ENCODE data around the gene PLCH2.

The PLCH2 gene

GRCh38 chr1:2477309-2477708 lies 1.2 kb downstream of the PLCH2 start:
- no peak for DNase-seq (ENCODE audit: low read depth in 2 of 2)

- DNase-seq (ENCODE audit: low read depth in 2 of 2): no peak
Measured at GRCh38 chr1:2477791-2478499, 1.9 kb downstream of the PLCH2 start.

DNA sequence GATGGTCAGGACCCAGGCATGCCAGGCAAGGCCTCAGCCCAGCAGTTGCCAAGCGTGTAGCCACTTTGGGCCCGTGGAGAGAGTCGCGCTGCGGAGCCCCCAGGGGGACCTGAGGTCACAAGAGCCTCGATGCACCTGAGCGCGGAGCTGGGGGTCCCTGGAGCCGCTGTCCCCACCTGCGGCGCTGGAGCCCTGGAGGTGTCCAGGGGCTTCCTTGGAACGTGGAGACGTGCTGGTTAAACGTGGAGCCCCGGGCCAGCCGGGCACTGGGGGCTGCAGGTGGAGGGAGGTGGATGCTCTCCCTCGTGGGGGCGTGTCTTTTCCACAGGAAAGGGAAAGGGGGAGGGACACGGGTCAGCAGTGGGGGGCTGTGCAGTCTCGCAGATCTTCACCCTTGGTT lies 3.1 kb downstream of the PLCH2 start:
- DNase-seq (ENCODE audit: low read depth in 2 of 2): no peak

GRCh38 chr1:2479618-2480017 lies 3.5 kb downstream of the PLCH2 start:
- no peak for DNase-seq (ENCODE audit: low read depth in 2 of 2)

- DNase-seq (ENCODE audit: low read depth in 2 of 2): no peak
Measured at GRCh38 chr1:2480236-2480985, 4.3 kb downstream of the PLCH2 start.

- DNase-seq (ENCODE audit: low read depth in 2 of 2): no peak
Measured at GRCh38 chr1:2480986-2481364, 4.9 kb downstream of the PLCH2 start.

DNA sequence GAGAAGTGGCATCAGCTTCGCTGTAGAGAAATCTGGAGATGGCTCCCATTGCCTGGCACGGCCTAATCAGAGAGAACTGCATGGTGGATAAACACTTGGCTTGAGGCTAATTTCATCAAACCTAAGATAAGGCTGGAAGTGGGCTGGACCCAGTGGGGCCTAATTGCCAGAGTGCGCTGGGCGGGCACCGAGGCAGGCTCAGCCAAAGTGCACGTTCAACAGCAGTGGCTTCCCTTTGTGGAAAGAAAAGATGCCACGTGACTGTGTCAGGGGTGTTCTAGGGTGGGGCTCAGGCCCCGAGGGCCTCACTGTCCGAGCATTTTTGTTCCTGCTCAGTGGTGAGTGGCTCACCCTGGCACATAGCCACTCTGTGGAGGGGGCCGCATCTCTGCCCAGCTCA lies 5.8 kb downstream of the PLCH2 start:
- DNase-seq (ENCODE audit: low read depth in 2 of 2): no peak

- DNase-seq (ENCODE audit: low read depth in 2 of 2): no peak
Measured at GRCh38 chr1:2482588-2482987, 6.5 kb downstream of the PLCH2 start.

DNA sequence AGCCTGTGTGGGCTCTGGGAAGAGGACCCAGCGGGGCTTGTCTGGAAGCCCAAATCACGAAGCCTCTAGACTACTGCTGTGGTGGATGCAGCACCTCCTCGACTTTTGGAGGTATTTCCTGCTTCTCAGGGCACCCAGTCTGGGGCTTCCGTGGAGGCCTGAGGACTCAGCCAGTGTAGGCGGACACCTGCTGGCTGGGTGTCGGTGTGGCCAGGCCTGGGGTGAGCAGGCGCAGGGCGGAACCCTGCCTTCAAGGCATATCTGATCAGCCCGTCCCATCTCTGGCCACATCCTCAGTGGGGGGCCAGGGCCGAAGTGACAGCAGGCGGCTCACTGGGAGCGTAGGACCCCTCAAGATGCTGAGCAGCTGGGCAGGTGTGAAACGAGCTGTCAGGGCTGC lies 6.9 kb downstream of the PLCH2 start:
- DNase-seq (ENCODE audit: low read depth in 2 of 2): no peak

DNA sequence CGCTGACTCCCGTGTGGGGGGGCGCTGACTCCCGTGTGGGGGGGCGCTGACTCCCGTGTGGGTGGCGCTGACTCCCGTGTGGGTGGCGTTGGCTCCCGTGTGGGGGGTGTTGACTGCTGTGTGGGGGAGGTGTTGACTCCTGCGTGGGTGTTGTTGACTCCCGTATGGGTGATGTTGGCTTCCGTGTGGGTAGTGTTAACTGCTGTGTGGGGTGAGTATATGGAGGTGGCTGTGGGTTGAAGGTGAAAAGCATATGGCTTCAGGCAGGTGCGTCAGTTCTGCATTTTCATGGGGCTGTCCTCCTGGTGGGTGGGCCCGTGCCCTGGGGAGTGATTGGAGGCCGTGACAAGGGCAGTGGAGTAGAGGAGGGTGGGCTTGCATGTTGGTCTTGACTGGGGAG lies 7.9 kb downstream of the PLCH2 start:
- DNase-seq (ENCODE audit: low read depth in 2 of 2): no peak

GRCh38 chr1:2486041-2486440 lies 10.0 kb downstream of the PLCH2 start:
- no peak for DNase-seq (ENCODE audit: low read depth in 2 of 2)

DNA sequence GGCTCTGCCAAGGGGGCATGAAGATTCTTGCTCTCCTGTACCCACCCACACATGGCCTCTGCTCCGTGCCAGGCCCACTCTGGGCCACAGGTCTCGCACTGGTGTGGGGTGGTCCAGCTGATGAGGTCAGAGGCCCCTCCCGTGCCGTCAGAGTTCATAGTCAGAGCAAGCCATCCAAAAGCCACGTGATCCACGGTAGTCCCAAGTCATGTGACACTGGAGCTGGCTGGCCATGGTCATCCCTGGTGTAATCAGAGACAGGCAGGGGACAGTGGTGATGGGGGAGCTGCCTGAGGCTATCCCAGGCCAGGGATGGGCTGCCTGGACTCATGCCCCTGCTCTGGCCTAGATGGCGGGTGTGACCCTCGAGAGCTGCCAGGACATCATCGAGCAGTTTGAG lies 10.5 kb downstream of the PLCH2 start:
- no peak for DNase-seq (ENCODE audit: low read depth in 2 of 2)

- DNase-seq (ENCODE audit: low read depth in 2 of 2): no peak
Measured at GRCh38 chr1:2488688-2489087, 12.6 kb downstream of the PLCH2 start.

- no peak for DNase-seq (ENCODE audit: low read depth in 2 of 2)
Measured at GRCh38 chr1:2489615-2490014, 13.5 kb downstream of the PLCH2 start.

DNA sequence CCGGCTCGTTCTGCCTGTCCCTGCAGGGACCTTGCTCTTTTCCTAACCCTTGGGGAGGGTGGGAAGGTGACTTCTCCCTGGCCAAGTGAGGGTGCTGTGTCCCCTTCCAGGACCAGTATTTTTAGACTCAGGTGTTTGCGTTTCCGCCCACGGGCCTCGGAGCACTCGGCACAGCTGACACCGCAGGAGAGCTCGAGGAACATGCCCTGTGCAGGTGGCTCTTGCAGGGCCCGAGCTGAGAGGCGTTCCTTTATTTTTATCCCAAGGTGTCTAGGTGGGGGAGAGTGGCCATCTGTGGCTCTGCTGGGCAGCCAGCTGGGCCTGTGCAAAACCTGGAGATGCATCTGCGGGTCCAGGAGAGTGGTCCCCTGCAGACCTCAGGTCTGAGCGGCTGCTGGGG lies 16.0 kb downstream of the PLCH2 start:
- no peak for DNase-seq (ENCODE audit: low read depth in 2 of 2)

- no peak for DNase-seq (ENCODE audit: low read depth in 2 of 2)
Measured at GRCh38 chr1:2493218-2493617, 17.1 kb downstream of the PLCH2 start.

- DNase-seq (ENCODE audit: low read depth in 2 of 2): no peak
Measured at GRCh38 chr1:2493691-2494322, 17.7 kb downstream of the PLCH2 start.

DNA sequence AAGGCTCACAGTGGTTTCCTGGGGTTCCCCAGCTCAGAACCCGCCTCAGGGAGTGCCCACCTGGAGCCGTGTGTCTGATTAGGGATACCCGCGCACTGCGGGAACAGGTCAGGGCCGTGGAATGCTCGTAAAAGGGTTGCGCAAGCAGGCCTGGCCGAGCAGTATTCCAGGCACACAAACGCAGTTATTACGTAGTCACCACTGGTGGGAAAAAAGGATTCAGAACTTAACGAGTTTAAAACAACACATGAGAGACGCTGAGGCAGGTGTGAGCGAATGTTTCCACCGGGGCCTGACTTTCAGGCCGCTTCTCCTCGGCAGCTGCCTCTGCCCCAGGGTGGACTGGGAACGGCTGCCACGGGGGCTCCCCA lies 18.2 kb downstream of the PLCH2 start:
- no peak for DNase-seq (ENCODE audit: low read depth in 2 of 2)

GRCh38 chr1:2495026-2495425 lies 18.9 kb downstream of the PLCH2 start:
- no peak for DNase-seq (ENCODE audit: low read depth in 2 of 2)

- no peak for DNase-seq (ENCODE audit: low read depth in 2 of 2)
Measured at GRCh38 chr1:2495546-2495945, 19.5 kb downstream of the PLCH2 start.

DNA sequence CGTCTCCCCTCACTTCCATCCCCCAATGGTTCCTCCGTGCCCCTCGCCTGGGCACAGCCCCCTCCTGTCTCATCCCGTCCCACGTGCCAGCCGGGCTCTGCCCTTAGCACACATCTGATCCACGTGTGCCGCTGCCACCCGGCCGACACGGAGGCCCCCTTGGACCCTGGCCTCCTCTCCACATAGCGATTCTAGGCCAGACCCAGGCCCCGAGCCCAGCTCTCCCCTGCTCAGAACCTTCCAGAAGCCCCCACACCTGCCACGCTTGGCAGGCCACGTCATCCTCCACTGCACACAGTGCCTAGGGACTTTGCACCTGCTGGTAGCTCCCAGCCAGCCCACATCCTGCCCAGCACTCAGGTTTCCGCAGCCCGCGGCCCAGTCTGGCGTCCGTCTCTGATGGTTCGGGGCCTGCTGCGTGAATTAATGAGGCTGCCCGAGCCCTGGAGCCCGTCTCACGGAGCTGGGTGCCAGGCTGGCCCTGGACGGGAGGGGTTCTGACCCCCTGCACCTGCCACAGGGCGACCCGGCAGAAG lies 20.1 kb downstream of the PLCH2 start:
- no peak for DNase-seq (ENCODE audit: low read depth in 2 of 2)

DNA sequence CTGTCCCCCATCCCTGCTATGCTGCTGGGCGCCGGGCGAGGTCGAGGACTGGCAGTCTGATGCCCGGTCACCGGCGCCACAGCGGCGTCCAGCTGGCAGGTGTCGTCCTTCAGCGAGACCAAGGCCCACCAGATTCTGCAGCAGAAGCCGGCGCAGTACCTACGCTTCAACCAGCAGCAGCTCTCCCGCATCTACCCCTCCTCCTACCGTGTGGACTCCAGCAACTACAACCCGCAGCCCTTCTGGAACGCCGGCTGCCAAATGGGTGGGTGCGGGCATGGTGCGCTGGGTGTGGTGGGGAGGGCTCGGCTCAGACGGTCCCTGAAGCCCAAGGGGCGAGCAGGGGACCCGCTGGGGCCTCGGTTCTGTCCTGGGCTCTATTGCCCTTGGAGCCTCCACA lies 20.7 kb downstream of the PLCH2 start:
- no peak for DNase-seq (ENCODE audit: low read depth in 2 of 2)

GRCh38 chr1:2497891-2498290 lies 21.8 kb downstream of the PLCH2 start:
- no peak for DNase-seq (ENCODE audit: low read depth in 2 of 2)
